Neural crest cell (in vitro differentiated cells): ENCODE results near the gene TRIP11. TPM values are rescaled to one million over a fixed set of nuclear protein-coding genes. Genes with fewer than 3 reads are reported as not detected.

Experiments used
- DNase-seq: peaks from one replicate; pipeline ENCODE4 v3.0.0; 2021; ENCODE audit warnings: low read depth, mixed read lengths, low spot score
- H3K27ac Mint-ChIP-seq: one replicate; pipeline ENCODE4 v1.8.0; 2021; ENCODE audit warnings: mild to moderate bottlenecking, mixed read lengths; ENCODE audit not compliant: unreplicated experiment
- H3K27me3 Mint-ChIP-seq: 2 replicates; pipeline ENCODE4 v1.8.0; 2021; ENCODE audit warnings: low read depth, mild to moderate bottlenecking, mixed read lengths
- H3K36me3 Mint-ChIP-seq: 2 replicates; pipeline ENCODE4 v1.8.0; 2021; ENCODE audit warnings: low read depth, mild to moderate bottlenecking, mixed read lengths
- H3K4me1 Mint-ChIP-seq: 2 replicates; pipeline ENCODE4 v1.8.0; 2021; ENCODE audit warnings: mixed read lengths
- H3K4me3 Mint-ChIP-seq: one replicate; pipeline ENCODE4 v1.8.0; 2021; ENCODE audit warnings: mild to moderate bottlenecking, mixed read lengths
- H3K9me3 Mint-ChIP-seq: 2 replicates; pipeline ENCODE4 v1.8.0; 2021; ENCODE audit warnings: mixed read lengths
- CTCF ChIP-seq: fragments of 200-600 bp; sonication (generic); conservative IDR thresholded peaks from 2 replicates; pipeline ENCODE4 v1.5.0; 2021; ENCODE audit warnings: antibody characterized with exemption, mild to moderate bottlenecking
- total RNA-seq: library from RNA; stranded (reverse); gene quantifications from 2 replicates; pipeline ENCODE4 v1.2.1, GENCODE V29; 2021

Gene TRIP11
- total RNA-seq, 1 donor from 2014 or later: 41.3 TPM

DNA sequence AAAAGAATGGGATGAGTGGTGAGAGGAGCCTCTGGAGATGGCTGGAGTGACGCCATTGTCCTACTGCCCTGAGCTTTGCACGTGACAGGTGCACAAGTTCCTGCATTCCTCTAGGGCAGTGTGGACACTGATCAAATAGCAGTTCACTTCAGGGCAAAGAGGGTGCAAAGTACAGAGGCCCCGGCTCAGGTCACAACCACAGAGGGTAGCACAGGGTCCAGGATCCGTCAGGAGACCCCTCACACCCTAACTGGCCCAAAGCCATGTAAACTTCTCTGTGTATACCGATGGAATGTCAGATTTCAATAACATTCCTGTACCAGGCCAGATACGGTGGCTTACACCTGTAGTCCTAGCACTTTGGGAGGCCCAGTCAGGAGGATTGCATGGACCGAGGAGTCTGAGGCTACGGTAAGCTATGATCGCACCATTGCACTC is 82.0 kb downstream of the TRIP11 start:
- Mint-ChIP-seq H3K4me3 (no peak overlapping the region), H3K4me1 (no peaks in the 10 kb centered on the region), H3K27me3 (no peaks in the 10 kb centered on the region), H3K36me3 (no peaks in the 10 kb centered on the region), H3K27ac (no peak overlapping the region), H3K9me3 (no peaks in the 10 kb centered on the region)
- no peak for DNase-seq
- no peak for TF ChIP-seq CTCF

DNA sequence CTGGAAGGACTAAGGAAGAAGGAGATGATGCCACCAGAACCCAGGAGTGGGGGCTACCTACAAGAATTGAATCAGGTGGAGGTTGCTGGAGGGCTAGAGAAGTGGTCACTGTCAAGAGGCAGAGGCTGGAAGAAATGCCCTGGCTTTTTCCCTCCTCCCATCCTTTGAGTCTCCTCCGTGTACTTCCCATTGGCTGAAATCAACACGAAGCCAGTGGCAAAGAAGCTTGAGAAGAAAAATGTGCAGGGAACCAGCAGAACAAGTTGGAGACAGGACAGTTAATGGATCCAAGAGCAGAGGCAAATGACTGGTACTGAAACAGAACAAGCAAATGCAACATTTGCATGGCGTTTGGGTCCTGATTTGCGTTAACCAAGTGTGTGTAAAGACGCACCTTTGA is 83.2 kb downstream of the TRIP11 start:
- DNase-seq: no peak
- Mint-ChIP-seq H3K4me3 (no peak overlapping the region), H3K9me3 (no peaks in the 10 kb centered on the region), H3K4me1 (no peaks in the 10 kb centered on the region), H3K27me3 (no peaks in the 10 kb centered on the region), H3K36me3 (no peaks in the 10 kb centered on the region), H3K27ac (no peak overlapping the region)
- TF ChIP-seq CTCF: no peak

GRCh38 chr14:91955168-91955567 is 84.7 kb downstream of the TRIP11 start:
- no peaks in the 10 kb centered on the region for H3K27me3 Mint-ChIP-seq
- no peak overlapping the region for H3K4me3 Mint-ChIP-seq
- H3K4me1 Mint-ChIP-seq: peaks cover 4% of the 10 kb centered on the region
- TF ChIP-seq CTCF: no peak
- no peaks in the 10 kb centered on the region for H3K36me3 Mint-ChIP-seq
- no peak for DNase-seq
- no peak overlapping the region for H3K27ac Mint-ChIP-seq
- H3K9me3 Mint-ChIP-seq: no peaks in the 10 kb centered on the region

DNA sequence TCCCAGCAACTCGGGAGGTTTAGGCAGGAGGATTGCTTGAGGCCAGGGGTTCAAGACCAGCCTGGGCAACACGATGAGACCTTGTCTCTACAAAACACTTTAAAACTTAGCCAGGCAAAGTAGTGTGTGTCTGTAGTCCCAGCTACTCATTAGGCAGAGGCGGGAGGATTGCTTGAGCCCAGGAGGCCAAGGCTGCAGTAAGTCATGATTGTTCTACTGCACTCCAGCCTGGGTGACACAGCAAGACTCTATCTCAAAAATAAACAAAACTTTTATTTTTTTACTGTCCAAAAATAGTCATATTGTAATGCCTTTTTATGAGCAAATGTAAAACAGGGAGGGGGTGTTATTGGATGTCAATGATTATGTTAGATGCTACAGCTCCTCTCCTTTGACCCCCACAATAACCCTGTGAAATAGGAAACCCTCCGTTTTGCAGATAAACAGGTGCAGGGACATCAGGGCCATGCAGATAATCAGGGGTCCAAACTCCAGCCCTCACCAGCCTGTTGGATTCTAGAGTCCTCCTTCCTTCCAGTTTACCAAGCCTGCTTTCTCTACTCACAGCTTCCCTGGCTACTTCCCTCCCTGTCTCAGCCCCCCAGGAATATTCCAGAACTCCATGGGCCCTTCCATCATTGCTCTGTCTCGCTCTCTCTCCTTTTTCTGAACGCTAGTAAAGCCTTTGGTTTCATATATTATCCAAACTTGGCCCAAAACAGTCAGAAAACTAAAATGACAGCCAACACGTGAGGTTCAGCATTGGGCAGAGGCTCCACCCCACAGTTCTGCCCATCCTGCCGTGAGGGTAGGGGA is 86.5 kb downstream of the TRIP11 start:
- TF ChIP-seq CTCF: no peak
- no peaks in the 10 kb centered on the region for H3K9me3 Mint-ChIP-seq
- H3K4me1 Mint-ChIP-seq: peaks cover 4% of the 10 kb centered on the region
- H3K27ac Mint-ChIP-seq: no peak overlapping the region
- peaks cover 13% of the 10 kb centered on the region for H3K27me3 Mint-ChIP-seq
- no peak overlapping the region for H3K4me3 Mint-ChIP-seq
- no peaks in the 10 kb centered on the region for H3K36me3 Mint-ChIP-seq
- DNase-seq: no peak

GRCh38 chr14:91947475-91948184 is 92.2 kb downstream of the TRIP11 start, which contains the start of gene FBLN5:
TSS of gene FBLN5 (minus strand) at chr14:91947694. CDS start at chr14:91947229, 465 bp downstream.
- no peak within 1 kb of the TSS for H3K27ac Mint-ChIP-seq

More at GRCh38 chr14:91947475-91948184, 92.2 kb downstream of the TRIP11 start, which contains the start of gene FBLN5:
- Mint-ChIP-seq H3K9me3 (no peaks in the 10 kb centered on the region), H3K4me1 (peaks cover 19% of the 10 kb centered on the region), H3K27me3 (peaks cover 56% of the 10 kb centered on the region), H3K36me3 (no peaks in the 10 kb centered on the region), H3K4me3 (peak within 1 kb of the TSS; percentile 85)
- DNase-seq: no peak
- no peak for TF ChIP-seq CTCF
